SU-DHL-6 (cell line): ENCODE results near the gene EIF2AK2.

Experiments
- H2AFZ ChIP-seq: fragments of 200-600 bp; sonication (generic); 2 replicates; pipeline ENCODE4 v1.6.1; 2014; ENCODE audit warnings: low read depth, mild to moderate bottlenecking, moderate library complexity, mixed read lengths, antibody characterized with exemption, low read length; ENCODE audit not compliant: severe bottlenecking
- H3F3A ChIP-seq: fragments of 200-600 bp; shearing (Covaris generic); 2 replicates; pipeline ENCODE4 v1.6.0; 2016; ENCODE audit warnings: antibody characterized with exemption, mild to moderate bottlenecking; ENCODE audit not compliant: insufficient read depth
- H3K27ac ChIP-seq: fragments of 200-600 bp; sonication (generic); 2 replicates; pipeline ENCODE4 v1.5.1; 2016; ENCODE audit warnings: low read depth, mild to moderate bottlenecking, low read length, moderate library complexity, mixed read lengths
- H3K27me3 ChIP-seq: fragments of 200-600 bp; sonication (generic), shearing (Covaris generic); 2 replicates; pipeline ENCODE4 v1.6.0; 2014; ENCODE audit warnings: mild to moderate bottlenecking, low read length
- H3K36me3 ChIP-seq: fragments of 200-600 bp; sonication (generic); 2 replicates; pipeline ENCODE4 v1.6.1; 2014; ENCODE audit warnings: mild to moderate bottlenecking, low read length, mixed read lengths
- H3K4me2 ChIP-seq: fragments of 300-600, 200-600 bp; shearing (Covaris generic), sonication (generic); 2 replicates; pipeline ENCODE4 v1.6.0; 2014; ENCODE audit warnings: low read length, low read depth, mild to moderate bottlenecking; ENCODE audit not compliant: poor library complexity, severe bottlenecking
- H3K4me3 ChIP-seq: fragments of 200-600 bp; sonication (generic); 2 replicates; pipeline ENCODE4 v1.5.1; 2014; ENCODE audit warnings: antibody characterized with exemption, low read length, mild to moderate bottlenecking, mixed read lengths; ENCODE audit not compliant: insufficient read depth, poor library complexity, severe bottlenecking
- H3K79me2 ChIP-seq: fragments of 200-600 bp; sonication (generic); 2 replicates; pipeline ENCODE4 v1.6.1; 2014; ENCODE audit warnings: mild to moderate bottlenecking, low read length, moderate library complexity; ENCODE audit not compliant: insufficient read depth
- H3K9ac ChIP-seq: fragments of 200-600 bp; sonication (generic); 2 replicates; pipeline ENCODE4 v1.7.0; 2014; ENCODE audit warnings: mild to moderate bottlenecking, low read length
- H3K9me2 ChIP-seq: fragments of 200-600 bp; sonication (generic); replicated peaks from 2 replicates; pipeline ENCODE4 v1.6.1; 2014; ENCODE audit warnings: low read length; ENCODE audit not compliant: insufficient read depth
- H3K9me3 ChIP-seq: fragments of 200-600 bp; sonication (generic); 2 replicates; pipeline ENCODE4 v1.6.1; 2014; ENCODE audit warnings: low read length, mixed read lengths; ENCODE audit not compliant: insufficient read depth
- H4K20me1 ChIP-seq: fragments of 200-600 bp; sonication (generic); 2 replicates; pipeline ENCODE4 v1.6.1; 2014; ENCODE audit warnings: low read depth, mild to moderate bottlenecking, antibody characterized with exemption, low read length, moderate library complexity, mixed read lengths
- EZH2phosphoT487 ChIP-seq: fragments of 200-600 bp; sonication (generic), shearing (Covaris generic); conservative IDR thresholded peaks from 2 replicates; pipeline ENCODE4 v1.6.1; 2018; ENCODE audit warnings: mild to moderate bottlenecking, antibody characterized with exemption, low read length, moderate library complexity, mixed read lengths
- TF ChIP-seq, protein P1 (sequence below): fragments of 200-600 bp; sonication (generic); IDR thresholded peaks from one replicate; pipeline ENCODE4 v1.5.1; 2017; ENCODE audit warnings: antibody characterized with exemption, mild to moderate bottlenecking, low read length, moderate library complexity; ENCODE audit not compliant: insufficient read depth, poor library complexity, severe bottlenecking

Gene EIF2AK2

GRCh38 chr2:37100054-37100453 lies 56.7 kb downstream of the EIF2AK2 start:
- Histone ChIP-seq H3K4me2 (no peak overlapping the region), H3K27me3 (no peaks in the 10 kb centered on the region), H4K20me1 (no peaks in the 10 kb centered on the region), H3K9ac (no peak overlapping the region), H3K9me3 (no peaks in the 10 kb centered on the region), H2AFZ (no peak overlapping the region), H3K9me2 (no peaks in the 10 kb centered on the region), H3K36me3 (peaks cover 19% of the 10 kb centered on the region; the same call in 1 of the 2 replicates), H3F3A (no peaks in the 10 kb centered on the region), H3K4me3 (no peak overlapping the region), H3K79me2 (no peaks in the 10 kb centered on the region), H3K27ac (no peak overlapping the region)
- TF ChIP-seq EZH2phosphoT487: no peak
- TF ChIP-seq, protein P1, sequence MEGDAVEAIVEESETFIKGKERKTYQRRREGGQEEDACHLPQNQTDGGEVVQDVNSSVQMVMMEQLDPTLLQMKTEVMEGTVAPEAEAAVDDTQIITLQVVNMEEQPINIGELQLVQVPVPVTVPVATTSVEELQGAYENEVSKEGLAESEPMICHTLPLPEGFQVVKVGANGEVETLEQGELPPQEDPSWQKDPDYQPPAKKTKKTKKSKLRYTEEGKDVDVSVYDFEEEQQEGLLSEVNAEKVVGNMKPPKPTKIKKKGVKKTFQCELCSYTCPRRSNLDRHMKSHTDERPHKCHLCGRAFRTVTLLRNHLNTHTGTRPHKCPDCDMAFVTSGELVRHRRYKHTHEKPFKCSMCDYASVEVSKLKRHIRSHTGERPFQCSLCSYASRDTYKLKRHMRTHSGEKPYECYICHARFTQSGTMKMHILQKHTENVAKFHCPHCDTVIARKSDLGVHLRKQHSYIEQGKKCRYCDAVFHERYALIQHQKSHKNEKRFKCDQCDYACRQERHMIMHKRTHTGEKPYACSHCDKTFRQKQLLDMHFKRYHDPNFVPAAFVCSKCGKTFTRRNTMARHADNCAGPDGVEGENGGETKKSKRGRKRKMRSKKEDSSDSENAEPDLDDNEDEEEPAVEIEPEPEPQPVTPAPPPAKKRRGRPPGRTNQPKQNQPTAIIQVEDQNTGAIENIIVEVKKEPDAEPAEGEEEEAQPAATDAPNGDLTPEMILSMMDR: no peak

DNA sequence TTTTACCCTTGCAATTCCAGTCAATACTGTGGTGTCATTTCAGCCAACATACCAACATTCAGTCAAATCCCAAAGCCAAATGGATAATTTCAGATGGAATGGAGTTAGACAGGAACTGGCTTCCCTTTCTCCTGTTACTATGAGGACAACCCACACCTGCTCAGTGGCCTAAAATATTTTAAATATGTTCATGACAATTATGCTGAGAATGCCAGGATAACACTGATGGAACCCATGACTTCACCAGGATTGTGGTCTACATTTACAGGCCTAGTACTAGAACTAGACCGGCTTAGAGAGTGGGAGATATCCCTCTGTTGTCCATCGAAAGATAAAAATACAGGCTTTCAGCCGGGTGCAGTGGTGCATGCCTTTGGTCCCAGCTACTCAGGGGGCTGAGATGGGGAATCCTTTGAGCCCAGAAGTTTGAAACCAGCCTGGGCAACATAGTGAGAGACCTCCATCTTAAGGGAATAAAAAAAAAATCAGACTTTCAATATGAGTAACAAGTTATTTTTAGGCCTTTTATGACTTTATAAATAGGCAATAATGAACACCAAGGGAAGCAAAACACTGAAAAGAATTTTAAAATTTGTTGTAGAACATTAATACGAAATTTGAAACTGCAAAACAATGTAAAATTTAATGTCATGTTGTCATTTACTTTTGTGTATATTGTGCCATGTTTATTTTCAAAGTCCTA lies 58.2 kb downstream of the EIF2AK2 start:
- Histone ChIP-seq H3F3A (no peaks in the 10 kb centered on the region), H4K20me1 (no peaks in the 10 kb centered on the region), H3K79me2 (no peaks in the 10 kb centered on the region), H3K4me3 (no peak overlapping the region), H3K27ac (no peak overlapping the region), H3K36me3 (peaks cover 30% of the 10 kb centered on the region), H2AFZ (no peak overlapping the region), H3K9me3 (no peaks in the 10 kb centered on the region), H3K27me3 (no peaks in the 10 kb centered on the region), H3K4me2 (no peak overlapping the region), H3K9ac (no peak overlapping the region), H3K9me2 (no peaks in the 10 kb centered on the region)
- TF ChIP-seq, protein P1: no peak

DNA sequence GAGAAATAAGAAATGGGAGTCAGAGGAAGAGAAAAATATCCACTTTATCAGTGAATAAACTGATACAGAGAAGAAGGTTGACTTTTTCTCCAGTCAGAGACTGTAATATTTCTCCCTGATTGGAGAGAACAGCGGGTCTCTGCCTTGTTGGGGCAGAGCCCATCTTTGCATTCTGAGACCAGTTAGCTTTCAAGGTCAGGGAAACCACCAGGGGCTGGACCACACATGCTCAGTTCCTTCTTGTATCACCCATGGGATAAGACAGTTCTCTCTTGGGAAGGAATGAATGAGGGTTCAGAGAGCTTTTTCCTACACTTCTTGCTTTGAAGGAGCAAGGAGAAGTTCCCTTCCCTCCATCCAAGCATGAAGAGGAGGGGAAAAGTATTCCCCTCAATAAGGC lies 60.2 kb downstream of the EIF2AK2 start:
- Histone ChIP-seq H3K4me3 (no peak overlapping the region), H3K36me3 (peaks cover 33% of the 10 kb centered on the region), H3K9me2 (no peaks in the 10 kb centered on the region), H2AFZ (no peak overlapping the region), H3K27me3 (no peaks in the 10 kb centered on the region), H3F3A (peaks cover 6% of the 10 kb centered on the region; the same call in 1 of the 2 replicates), H3K9ac (no peak overlapping the region), H3K27ac (no peak overlapping the region), H4K20me1 (no peaks in the 10 kb centered on the region), H3K79me2 (no peaks in the 10 kb centered on the region), H3K4me2 (no peak overlapping the region), H3K9me3 (no peaks in the 10 kb centered on the region)
- TF ChIP-seq EZH2phosphoT487: no peak
- TF ChIP-seq, protein P1: no peak
